Spinal cord (tissue), 10 donors: Measurements from ENCODE around the gene FAM193A. TPM values are rescaled to one million over a fixed set of nuclear protein-coding genes. Genes with fewer than 3 reads are reported as not detected.
"Not testable (repeated sequence)": the region's sequence is repeated elsewhere in the genome, so short reads cannot be mapped to it uniquely, and the experiment has no call there.

Experiments used
- DNase-seq, 6 donors: peaks; one replicate each; pipeline versions ENCODE4 v3.0.0 to v3.0.0-alpha.2; 2013 to 2015; ENCODE audit warnings: low spot score in 6 of 6, low read depth in 4 of 6
- H3K27ac ChIP-seq: one replicate; pipeline ENCODE4 v1.5.1; 2013; ENCODE audit warnings: low read depth, low read length, control low read depth
- H3K27me3 ChIP-seq: one replicate; pipeline ENCODE4 v1.6.1; 2013; ENCODE audit warnings: low read length; ENCODE audit not compliant: control insufficient read depth, insufficient read depth
- H3K36me3 ChIP-seq: one replicate; pipeline ENCODE4 v1.6.1; 2013; ENCODE audit warnings: low read length; ENCODE audit not compliant: control insufficient read depth, insufficient read depth
- H3K4me1 ChIP-seq: one replicate; pipeline ENCODE4 v1.6.1; 2013; ENCODE audit warnings: low read length; ENCODE audit not compliant: control insufficient read depth, insufficient read depth
- H3K4me3 ChIP-seq: one replicate; pipeline ENCODE4 v1.5.1; 2013; ENCODE audit warnings: low read depth, low read length, control low read depth
- H3K9me3 ChIP-seq: one replicate; pipeline ENCODE4 v1.6.1; 2013; ENCODE audit warnings: low read length; ENCODE audit not compliant: control insufficient read depth, insufficient read depth
- whole genome bisulfite sequencing: methylation state at CpG from one replicate; pipeline ENCODE4 v1.1.5; 2013; ENCODE audit warnings: missing lambda C conversion rate; ENCODE audit not compliant: insufficient coverage; 5-methylcytosine and 5-hydroxymethylcytosine counted together
- polyA plus RNA-seq, 2 donors: library from polyadenylated mRNA; unstranded; fragments of 120-200 nt; gene quantifications; one replicate each; pipeline ENCODE4 v1.2.1, GENCODE V29; 2013; ENCODE audit not compliant: insufficient read length in 2 of 2
- total RNA-seq, 2 donors: library from RNA; depleted of rRNA in 1 of 2; stranded (reverse); fragments of 120-200 nt in 1 of 2; fragments of >200 nt in 1 of 2; gene quantifications; one replicate each; pipeline versions ENCODE4 v1.2.3 to v1.2.4, GENCODE V29; 2013 to 2014
- donor health status: healthy.

Gene FAM193A
- total and polyA plus RNA-seq, 4 donors = 16.2 to 35.1 (median 28.9) TPM

GRCh38 chr4:2500547-2500946 is 35.9 kb upstream of the FAM193A start:
- Histone ChIP-seq H3K4me1 (no peaks in the 10 kb centered on the region), H3K36me3 (peaks cover 50% of the 10 kb centered on the region), H3K27me3 (no peaks in the 10 kb centered on the region), H3K4me3 (no peak overlapping the region), H3K9me3 (no peaks in the 10 kb centered on the region), H3K27ac (no peak overlapping the region)
- no peak for DNase-seq
- WGBS = no CpG with 5 or more reads among the region's 2 CpGs

GRCh38 chr4:2501034-2501594 is 35.3 kb upstream of the FAM193A start:
- Histone ChIP-seq H3K36me3 (peaks cover 46% of the 10 kb centered on the region), H3K27me3 (no peaks in the 10 kb centered on the region), H3K4me1 (no peaks in the 10 kb centered on the region), H3K4me3 (no peak overlapping the region), H3K27ac (no peak overlapping the region), H3K9me3 (no peaks in the 10 kb centered on the region)
- WGBS = 94% methylated on average over 7 of the region's 7 CpGs
- no peak for DNase-seq

- H3K9me3 ChIP-seq = no peaks in the 10 kb centered on the region
- no peaks in the 10 kb centered on the region for H3K4me1 ChIP-seq
- H3K4me3 ChIP-seq = no peak overlapping the region
- no peaks in the 10 kb centered on the region for H3K27me3 ChIP-seq
- 91% methylated on average over 3 of the region's 5 CpGs for WGBS
- no peak overlapping the region for H3K27ac ChIP-seq
- no peak for DNase-seq
- peaks cover 36% of the 10 kb centered on the region for H3K36me3 ChIP-seq
These were observed 32.6 kb upstream of the FAM193A start for GRCh38 chr4:2503809-2504208.

- no peak for DNase-seq
- WGBS = 88% methylated on average over 4 of the region's 4 CpGs
- Histone ChIP-seq H3K27ac (no peak overlapping the region), H3K36me3 (peaks cover 30% of the 10 kb centered on the region), H3K4me1 (no peaks in the 10 kb centered on the region), H3K9me3 (no peaks in the 10 kb centered on the region), H3K27me3 (no peaks in the 10 kb centered on the region), H3K4me3 (no peak overlapping the region)
These were observed 29.2 kb upstream of the FAM193A start for GRCh38 chr4:2507259-2507658.

- Histone ChIP-seq H3K4me3 (no peak overlapping the region), H3K9me3 (no peaks in the 10 kb centered on the region), H3K4me1 (no peaks in the 10 kb centered on the region), H3K27me3 (no peaks in the 10 kb centered on the region), H3K36me3 (peaks cover 33% of the 10 kb centered on the region), H3K27ac (no peak overlapping the region)
- DNase-seq = no peak
- WGBS = 90% methylated on average over 6 of the region's 7 CpGs
These were observed 28.6 kb upstream of the FAM193A start for GRCh38 chr4:2507855-2508254.

- H3K27me3 ChIP-seq = no peaks in the 10 kb centered on the region
- H3K4me1 ChIP-seq = no peaks in the 10 kb centered on the region
- DNase-seq = no peak
- no peak overlapping the region for H3K4me3 ChIP-seq
- WGBS = 94% methylated on average over 10 of the region's 13 CpGs
- H3K36me3 ChIP-seq = peaks cover 52% of the 10 kb centered on the region
- no peak overlapping the region for H3K27ac ChIP-seq
- no peaks in the 10 kb centered on the region for H3K9me3 ChIP-seq
These were observed 25.8 kb upstream of the FAM193A start for GRCh38 chr4:2510351-2511259.

- H3K4me1 ChIP-seq = no peaks in the 10 kb centered on the region
- H3K27me3 ChIP-seq = no peaks in the 10 kb centered on the region
- no peak for DNase-seq
- peaks cover 59% of the 10 kb centered on the region for H3K36me3 ChIP-seq
- no peak overlapping the region for H3K27ac ChIP-seq
- no peak overlapping the region for H3K4me3 ChIP-seq
- WGBS = 100% methylated on average over 3 of the region's 9 CpGs
- no peaks in the 10 kb centered on the region for H3K9me3 ChIP-seq
These were observed 24.8 kb upstream of the FAM193A start for GRCh38 chr4:2511645-2512131.

- Histone ChIP-seq H3K4me3 (no peak overlapping the region), H3K4me1 (no peaks in the 10 kb centered on the region), H3K9me3 (no peaks in the 10 kb centered on the region), H3K27ac (no peak overlapping the region), H3K27me3 (no peaks in the 10 kb centered on the region), H3K36me3 (peaks cover 66% of the 10 kb centered on the region)
- DNase-seq = no peak
- WGBS = 96% methylated on average over 11 of the region's 15 CpGs
These were observed 23.9 kb upstream of the FAM193A start for GRCh38 chr4:2512396-2513135.

- H3K36me3 ChIP-seq = peaks cover 62% of the 10 kb centered on the region
- not testable (repeated sequence) for H3K4me1 ChIP-seq, DNase-seq, H3K9me3 ChIP-seq, H3K4me3 ChIP-seq, H3K27me3 ChIP-seq, H3K27ac ChIP-seq
- WGBS = 95% methylated on average over 7 of the region's 9 CpGs
These were observed 22.3 kb upstream of the FAM193A start for GRCh38 chr4:2514193-2514592.
